Calu3 (cell line): Measurements from ENCODE around the gene KRTAP5-3. TPM values are rescaled to one million over a fixed set of nuclear protein-coding genes. Genes with fewer than 3 reads are reported as not detected.

ENCODE experiments used
- BruUV-seq: library from RNA; stranded (reverse); fragments of 400-500 nt; replicated peaks from 2 replicates; lab custom pipeline; 2021; lab: Mats Ljungman, UMichigan
- CTCF ChIA-PET: fragments of 300-600 bp; sonication (Branson Sonifier 250); formaldehyde crosslinking; loops from one replicate; lab custom pipeline; 2022; ENCODE audit warnings: antibody characterized with exemption; lab: Charles Lee
- DNase-seq: peaks from one replicate; pipeline ENCODE4 v3.0.0; 2022
- H3K27ac Mint-ChIP-seq: one replicate; pipeline ENCODE4 v1.8.0; 2022; ENCODE audit warnings: mixed read lengths; ENCODE audit not compliant: unreplicated experiment
- H3K27me3 Mint-ChIP-seq: one replicate; pipeline ENCODE4 v1.8.0; 2022; ENCODE audit warnings: mixed read lengths; ENCODE audit not compliant: unreplicated experiment
- H3K36me3 Mint-ChIP-seq: one replicate; pipeline ENCODE4 v1.8.0; 2022; ENCODE audit warnings: mild to moderate bottlenecking, moderate library complexity, mixed read lengths; ENCODE audit not compliant: insufficient read depth, unreplicated experiment
- H3K4me1 Mint-ChIP-seq: one replicate; pipeline ENCODE4 v1.8.0; 2022; ENCODE audit warnings: mild to moderate bottlenecking, low read depth, mixed read lengths; ENCODE audit not compliant: unreplicated experiment
- H3K4me3 Mint-ChIP-seq: one replicate; pipeline ENCODE4 v1.8.0; 2022; ENCODE audit warnings: mild to moderate bottlenecking, low read depth, moderate library complexity, mixed read lengths; ENCODE audit not compliant: unreplicated experiment
- H3K9me3 Mint-ChIP-seq: one replicate; pipeline ENCODE4 v1.8.0; 2022; ENCODE audit warnings: low read depth, mixed read lengths; ENCODE audit not compliant: unreplicated experiment
- intact Hi-C: fragments of 100-400 bp; cut with micrococcal nuclease; formaldehyde crosslinking; loops from one replicate; pipeline ENCODE4 v1.10.0; 2022; ENCODE audit not compliant: unreplicated experiment
- total RNA-seq: library from RNA; stranded (reverse); gene quantifications from 2 replicates; pipeline ENCODE4 v1.2.3, GENCODE V29; 2022
- TF ChIP-seq, protein P1 (sequence below): fragments of 200-600 bp; IDR thresholded peaks from one replicate; pipeline ENCODE4 v1.8.0; 2022; ENCODE audit warnings: antibody characterized with exemption; ENCODE audit not compliant: unreplicated experiment

The KRTAP5-3 gene
- total RNA-seq, 1 experiment from 2014 or later = not detected

DNA sequence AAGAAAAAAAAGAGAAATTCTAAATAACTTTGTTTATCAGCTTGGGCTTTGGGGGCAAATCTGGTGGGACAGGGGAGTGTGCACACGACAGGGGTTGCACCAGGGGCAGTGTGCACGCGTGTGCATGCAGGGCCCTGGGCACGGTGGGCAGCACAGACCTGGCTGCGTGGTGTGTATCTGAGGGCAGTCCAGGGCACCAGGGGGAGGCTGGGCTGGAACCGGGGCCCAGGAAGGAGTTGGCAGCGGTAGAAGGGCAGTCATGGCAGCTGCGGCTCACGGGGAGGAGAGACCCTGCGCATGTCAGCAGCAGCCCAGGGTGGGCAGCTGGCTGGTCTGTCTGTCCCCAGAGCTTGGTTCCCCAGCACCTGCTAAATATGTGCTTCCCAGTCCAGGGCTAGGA is 25.6 kb upstream of the KRTAP5-3 start:
- Mint-ChIP-seq H3K4me3 (no peak overlapping the region), H3K4me1 (no peaks in the 10 kb centered on the region), H3K27ac (no peak overlapping the region), H3K27me3 (peaks cover 83% of the 10 kb centered on the region), H3K36me3 (no peaks in the 10 kb centered on the region), H3K9me3 (no peaks in the 10 kb centered on the region)
- TF ChIP-seq, protein P1, sequence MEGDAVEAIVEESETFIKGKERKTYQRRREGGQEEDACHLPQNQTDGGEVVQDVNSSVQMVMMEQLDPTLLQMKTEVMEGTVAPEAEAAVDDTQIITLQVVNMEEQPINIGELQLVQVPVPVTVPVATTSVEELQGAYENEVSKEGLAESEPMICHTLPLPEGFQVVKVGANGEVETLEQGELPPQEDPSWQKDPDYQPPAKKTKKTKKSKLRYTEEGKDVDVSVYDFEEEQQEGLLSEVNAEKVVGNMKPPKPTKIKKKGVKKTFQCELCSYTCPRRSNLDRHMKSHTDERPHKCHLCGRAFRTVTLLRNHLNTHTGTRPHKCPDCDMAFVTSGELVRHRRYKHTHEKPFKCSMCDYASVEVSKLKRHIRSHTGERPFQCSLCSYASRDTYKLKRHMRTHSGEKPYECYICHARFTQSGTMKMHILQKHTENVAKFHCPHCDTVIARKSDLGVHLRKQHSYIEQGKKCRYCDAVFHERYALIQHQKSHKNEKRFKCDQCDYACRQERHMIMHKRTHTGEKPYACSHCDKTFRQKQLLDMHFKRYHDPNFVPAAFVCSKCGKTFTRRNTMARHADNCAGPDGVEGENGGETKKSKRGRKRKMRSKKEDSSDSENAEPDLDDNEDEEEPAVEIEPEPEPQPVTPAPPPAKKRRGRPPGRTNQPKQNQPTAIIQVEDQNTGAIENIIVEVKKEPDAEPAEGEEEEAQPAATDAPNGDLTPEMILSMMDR = no peak
- no TSS peak for BruUV-seq
- CTCF ChIA-PET = no interaction called here
- DNase-seq = no peak
- intact Hi-C loops = no loop called here

DNA sequence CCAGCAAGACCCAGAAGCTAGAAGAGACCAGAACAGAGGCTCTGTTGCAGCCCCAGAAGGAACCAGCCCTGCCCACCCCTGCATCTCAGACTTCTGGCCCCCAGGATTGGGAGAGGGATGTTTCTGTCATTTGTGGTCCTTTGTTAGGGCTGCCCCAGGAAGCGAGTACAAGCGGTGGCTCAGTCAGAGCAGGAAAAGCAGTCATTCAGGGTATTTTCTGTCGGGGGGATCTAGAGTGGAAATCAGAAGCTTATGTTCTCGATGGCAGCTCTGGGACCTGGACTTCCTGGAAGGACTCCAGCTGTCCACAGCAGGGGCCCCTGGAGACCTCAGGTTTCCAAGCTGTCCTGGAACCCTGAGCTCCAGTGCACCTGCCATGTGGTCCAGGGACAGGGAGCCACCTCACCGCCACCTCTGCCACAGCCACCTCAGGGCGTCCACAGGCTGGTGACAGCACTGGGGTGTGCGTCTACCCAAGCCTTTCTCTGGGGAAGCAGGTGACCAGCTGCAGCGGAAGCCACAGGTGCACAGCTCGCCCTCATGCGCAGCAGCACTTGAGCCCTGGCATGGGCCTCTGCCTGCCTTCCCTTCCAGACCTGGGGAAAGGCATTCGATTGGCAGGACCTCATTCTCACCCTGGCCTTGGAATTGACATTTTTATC is 23.9 kb upstream of the KRTAP5-3 start:
- BruUV-seq = no TSS peak
- H3K36me3 Mint-ChIP-seq = no peaks in the 10 kb centered on the region
- intact Hi-C loops = no loop called here
- H3K27me3 Mint-ChIP-seq = peaks cover 80% of the 10 kb centered on the region
- TF ChIP-seq, protein P1 = no peak
- H3K4me3 Mint-ChIP-seq = no peak overlapping the region
- no peak overlapping the region for H3K27ac Mint-ChIP-seq
- no peaks in the 10 kb centered on the region for H3K9me3 Mint-ChIP-seq
- CTCF ChIA-PET = interaction anchor here (1.0 to 1.8 kb wide), 3 partner anchors 9 to 132 kb away, joined by 3 to 5 read pairs (median 4); partner anchors contain the start of gene CTSD
- no peaks in the 10 kb centered on the region for H3K4me1 Mint-ChIP-seq
- no peak for DNase-seq

DNA sequence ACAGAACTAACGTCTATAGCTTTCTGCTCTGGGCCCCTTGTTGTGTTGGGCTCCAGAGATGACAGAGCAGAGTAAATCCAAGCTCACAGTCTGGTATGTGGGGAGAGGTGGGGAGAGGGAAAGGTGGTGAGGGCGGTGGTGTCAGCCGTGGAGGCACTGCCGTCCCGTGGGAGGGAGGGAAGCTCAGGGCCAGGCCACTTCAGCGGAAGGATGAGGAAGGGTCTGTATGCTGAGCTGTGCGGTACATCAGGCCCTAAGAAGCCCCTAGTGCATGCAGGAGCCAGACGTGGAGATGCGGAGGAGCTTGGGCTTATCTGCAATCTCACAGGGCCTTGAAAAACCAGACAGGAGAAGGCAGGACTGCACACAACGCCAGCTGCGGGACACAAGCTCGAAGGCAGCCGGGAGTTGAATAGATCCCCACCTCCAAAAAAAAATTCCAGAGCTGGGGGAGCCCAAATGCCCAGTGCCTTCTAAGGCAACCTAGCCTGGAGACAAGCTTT is 22.9 kb upstream of the KRTAP5-3 start:
- no peak overlapping the region for H3K4me3 Mint-ChIP-seq
- no peaks in the 10 kb centered on the region for H3K9me3 Mint-ChIP-seq
- no peak for DNase-seq
- H3K27ac Mint-ChIP-seq = no peak overlapping the region
- no peaks in the 10 kb centered on the region for H3K4me1 Mint-ChIP-seq
- BruUV-seq = no TSS peak
- H3K27me3 Mint-ChIP-seq = peaks cover 82% of the 10 kb centered on the region
- TF ChIP-seq, protein P1 = no peak
- H3K36me3 Mint-ChIP-seq = no peaks in the 10 kb centered on the region
- CTCF ChIA-PET = interaction anchor here (0.5 to 1.8 kb wide), 3 partner anchors 10 to 465 kb away, joined by 3 to 4 read pairs (median 3); no protein-coding TSS in a partner anchor
- intact Hi-C loops = no loop called here

DNA sequence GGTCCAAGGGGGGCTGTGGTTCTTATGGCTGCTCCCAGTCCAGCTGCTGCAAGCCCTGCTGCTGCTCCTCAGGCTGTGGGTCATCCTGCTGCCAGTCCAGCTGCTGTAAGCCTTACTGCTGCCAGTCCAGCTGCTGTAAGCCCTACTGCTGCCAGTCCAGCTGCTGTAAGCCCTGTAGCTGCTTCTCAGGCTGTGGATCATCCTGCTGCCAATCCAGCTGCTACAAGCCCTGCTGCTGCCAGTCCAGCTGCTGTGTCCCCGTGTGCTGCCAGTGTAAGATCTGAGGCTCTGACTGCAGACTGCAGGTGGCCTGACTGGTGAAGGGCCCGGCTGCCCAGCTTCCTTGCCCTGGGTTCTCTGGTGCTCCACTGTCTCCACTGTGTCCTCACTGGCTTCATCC is 22.0 kb upstream of the KRTAP5-3 start:
- TF ChIP-seq, protein P1 = no peak
- intact Hi-C loops = no loop called here
- Mint-ChIP-seq H3K27me3 (peaks cover 82% of the 10 kb centered on the region), H3K27ac (no peak overlapping the region), H3K9me3 (no peaks in the 10 kb centered on the region), H3K4me1 (no peaks in the 10 kb centered on the region), H3K36me3 (no peaks in the 10 kb centered on the region), H3K4me3 (no peak overlapping the region)
- BruUV-seq = no TSS peak
- no peak for DNase-seq
- CTCF ChIA-PET = interaction anchor here (0.5 to 1.8 kb wide), 2 partner anchors 11 to 466 kb away, joined by 3 to 4 read pairs; no protein-coding TSS in a partner anchor
